ENCODE results near the gene ARL4A. TPM values are rescaled to one million over a fixed set of nuclear protein-coding genes. Genes with fewer than 3 reads are reported as not detected.
A peak's percentile ranks its signal among the peaks of the same experiment; 100 is the strongest.

ARL4A gene
- total RNA-seq, 1 donor from 2014 or later, result 21.2 TPM

GRCh38 chr7:12719141-12719919, 31.9 kb downstream of the ARL4A start:
- DNase-seq (ENCODE audit: low spot score) (no peak), ATAC-seq (peak; percentile 55)
- intact Hi-C loops (cut with DNase I), result no loop called here

GRCh38 chr7:12719981-12720865, 32.8 kb downstream of the ARL4A start:
- intact Hi-C loops (cut with DNase I), result no loop called here
- DNase-seq (ENCODE audit: low spot score) (no peak), ATAC-seq (no peak)

DNA sequence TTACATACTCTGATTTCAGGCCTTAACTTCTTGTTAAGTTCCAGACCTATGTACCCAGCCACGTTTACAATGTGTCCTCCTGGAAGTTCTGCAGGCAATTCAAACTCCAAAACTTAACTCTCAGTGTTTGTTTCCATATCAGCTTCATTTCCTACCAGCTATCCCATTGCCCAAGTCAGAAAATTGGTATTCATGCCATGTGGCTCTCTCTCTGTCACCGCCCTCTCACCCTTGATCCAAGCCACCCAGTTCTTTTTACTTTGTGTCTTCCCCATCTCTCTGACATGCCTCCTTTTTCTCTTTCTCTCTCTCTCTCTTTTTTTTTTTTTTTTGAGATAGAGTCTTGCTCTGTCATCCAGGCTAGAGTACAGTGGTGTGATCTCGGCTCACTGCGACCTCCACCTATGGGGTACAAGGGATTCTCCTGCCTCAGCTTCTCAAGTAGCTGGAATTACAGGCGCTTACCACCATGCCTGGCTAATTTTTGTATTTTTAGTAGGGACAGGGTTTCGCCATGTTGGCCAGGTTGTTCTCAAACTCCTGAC, 33.9 kb downstream of the ARL4A start:
- DNase-seq (ENCODE audit: low spot score) (no peak), ATAC-seq (no peak)
- intact Hi-C loops (cut with DNase I), result no loop called here

DNA sequence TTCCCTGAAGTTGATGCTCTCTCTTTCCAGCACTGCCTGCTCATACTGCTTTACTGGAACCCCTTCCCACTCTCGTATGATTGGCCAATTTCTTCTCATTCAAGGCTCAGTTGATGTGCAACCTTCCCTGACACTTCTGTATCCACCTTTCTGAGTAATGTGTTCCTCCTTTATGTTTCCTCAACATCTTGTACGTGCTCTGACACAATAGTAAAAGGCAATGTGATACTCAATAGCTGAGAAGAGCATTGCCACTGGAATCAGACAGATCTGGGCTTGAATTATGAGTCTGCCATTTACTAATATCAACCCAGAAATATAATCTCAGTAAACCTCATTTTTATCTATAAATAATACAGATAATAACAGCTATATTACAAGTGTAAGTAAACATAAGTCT, 34.7 kb downstream of the ARL4A start:
- DNase-seq (ENCODE audit: low spot score), result no peak
- intact Hi-C loops (cut with DNase I), result no loop called here
- ATAC-seq, result no peak

- intact Hi-C loops (cut with DNase I), result no loop called here
- ATAC-seq (no peak), DNase-seq (ENCODE audit: low spot score) (no peak)
Observed at GRCh38 chr7:12722636-12723605, 35.5 kb downstream of the ARL4A start.

- ATAC-seq, result no peak
- DNase-seq (ENCODE audit: low spot score), result no peak
- intact Hi-C loops (cut with DNase I), result no loop called here
Observed at GRCh38 chr7:12725575-12726316, 38.3 kb downstream of the ARL4A start.

GRCh38 chr7:12726908-12727307, 39.5 kb downstream of the ARL4A start:
- ATAC-seq (no peak), DNase-seq (ENCODE audit: low spot score) (no peak)
- intact Hi-C loops (cut with DNase I), result no loop called here

GRCh38 chr7:12727455-12728191, 40.2 kb downstream of the ARL4A start:
- DNase-seq (ENCODE audit: low spot score) (no peak), ATAC-seq (no peak)
- intact Hi-C loops (cut with DNase I), result no loop called here

GRCh38 chr7:12728192-12728538, 40.7 kb downstream of the ARL4A start:
- ATAC-seq, result no peak
- no peak for DNase-seq (ENCODE audit: low spot score)
- intact Hi-C loops (cut with DNase I), result no loop called here

GRCh38 chr7:12729112-12729511, 41.7 kb downstream of the ARL4A start:
- ATAC-seq (peak; percentile 88), DNase-seq (ENCODE audit: low spot score) (peak; percentile 84)
- intact Hi-C loops (cut with DNase I), result no loop called here

DNA sequence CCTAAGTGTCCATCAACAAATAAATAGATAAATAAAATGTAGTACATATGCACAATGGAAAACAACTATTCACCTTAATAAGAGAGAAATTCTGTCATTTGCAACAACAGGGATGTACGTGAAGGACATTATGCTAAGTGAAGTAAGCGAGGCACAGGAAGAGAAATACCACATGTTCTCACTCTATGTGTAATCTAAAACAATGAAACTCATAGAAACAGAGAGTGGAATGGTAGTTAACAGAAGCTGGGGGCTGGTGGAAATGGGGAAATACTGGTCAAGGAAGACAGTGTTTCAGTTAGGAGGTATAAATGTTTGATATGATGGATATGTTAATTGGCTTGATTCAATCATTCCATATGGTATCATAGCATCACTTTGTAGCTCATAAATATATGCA, 43.1 kb downstream of the ARL4A start:
- no peak for DNase-seq (ENCODE audit: low spot score)
- intact Hi-C loops (cut with DNase I), result no loop called here
- ATAC-seq, result no peak

- no peak for DNase-seq (ENCODE audit: low spot score)
- intact Hi-C loops (cut with DNase I), result no loop called here
- no peak for ATAC-seq
Observed at GRCh38 chr7:12731214-12731656, 43.8 kb downstream of the ARL4A start.

DNA sequence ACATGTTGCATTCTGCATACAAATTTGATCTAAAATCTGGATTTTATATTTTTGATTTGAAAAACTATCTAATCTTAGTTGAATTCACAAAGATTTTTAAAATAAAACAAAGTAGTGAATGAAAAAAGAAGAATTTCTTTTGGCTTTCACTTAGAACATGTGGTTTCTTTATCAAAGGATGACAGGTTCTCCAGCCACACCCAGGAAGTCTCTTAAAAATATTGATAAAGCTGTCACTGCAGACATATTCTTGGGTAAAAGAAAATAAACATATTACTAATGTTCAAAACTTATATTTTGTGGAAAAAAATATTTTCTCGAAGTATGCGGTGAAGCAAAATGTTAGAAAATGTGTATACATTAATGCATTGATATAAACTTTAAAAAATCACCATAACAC, 44.3 kb downstream of the ARL4A start:
- intact Hi-C loops (cut with DNase I), result no loop called here

GRCh38 chr7:12732428-12732827, 45.0 kb downstream of the ARL4A start:
- intact Hi-C loops (cut with DNase I), result no loop called here
- no peak for DNase-seq (ENCODE audit: low spot score)
- no peak for ATAC-seq

More for the DNA sequence above, 44.3 kb downstream of the ARL4A start:
- ATAC-seq (no peak), DNase-seq (ENCODE audit: low spot score) (no peak)

GRCh38 chr7:12735923-12736322, 48.5 kb downstream of the ARL4A start:
- ATAC-seq, result no peak
- no peak for DNase-seq (ENCODE audit: low spot score)
- intact Hi-C loops (cut with DNase I), result no loop called here

GRCh38 chr7:12737373-12737772, 49.9 kb downstream of the ARL4A start:
- intact Hi-C loops (cut with DNase I), result no loop called here
- no peak for DNase-seq (ENCODE audit: low spot score)
- no peak for ATAC-seq

- intact Hi-C loops (cut with DNase I), result no loop called here
- no peak for ATAC-seq
Observed at GRCh38 chr7:12737836-12738235, 50.4 kb downstream of the ARL4A start.

GRCh38 chr7:12738665-12739064, 51.2 kb downstream of the ARL4A start:
- ATAC-seq (no peak), DNase-seq (ENCODE audit: low spot score) (no peak)
- intact Hi-C loops (cut with DNase I), result no loop called here

More at GRCh38 chr7:12737836-12738235, 50.4 kb downstream of the ARL4A start:
- no peak for DNase-seq (ENCODE audit: low spot score)
